Measurements from ENCODE around the gene GRPEL1. TPM values are rescaled to one million over a fixed set of nuclear protein-coding genes. Genes with fewer than 3 reads are reported as not detected.

Gene GRPEL1
- total and polyA plus RNA-seq, 2 experiments from 2014 or later: 27.4 to 112 TPM

DNA sequence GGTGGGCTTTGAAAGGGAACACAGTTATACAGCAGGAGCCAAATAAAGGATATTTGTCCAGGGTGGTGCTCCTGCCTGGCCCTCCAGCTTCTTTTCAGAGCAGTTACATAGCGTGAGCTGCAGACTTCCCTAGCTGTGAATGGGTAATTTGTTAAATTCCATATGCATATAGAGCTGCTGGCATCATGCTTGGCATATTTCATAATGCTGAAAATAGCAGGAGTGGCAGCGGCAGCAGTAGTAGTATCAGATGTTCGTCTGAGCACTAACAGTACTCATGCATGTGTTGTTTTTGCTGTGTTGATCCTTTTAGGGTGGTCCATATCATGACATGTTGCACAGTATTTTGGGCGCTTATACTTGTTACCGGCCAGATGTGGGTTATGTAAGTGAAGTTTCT, 58.3 kb downstream of the GRPEL1 start:
- no peak overlapping the region for H3K4me2 ChIP-seq
- H3K27ac ChIP-seq (ENCODE audit: low read depth): no peak overlapping the region
- H3K27ac Mint-ChIP-seq: no peak overlapping the region
- H3K27me3 Mint-ChIP-seq (ENCODE audit: insufficient read depth, low read depth, poor library complexity): peaks cover 9% of the 10 kb centered on the region
- H3K36me3 Mint-ChIP-seq (ENCODE audit: low read depth): peaks cover 70% of the 10 kb centered on the region
- no peaks in the 10 kb centered on the region for H3K9me3 Mint-ChIP-seq
- H2AFZ ChIP-seq: no peak overlapping the region
- H3K79me2 ChIP-seq (replicated peaks; ENCODE audit: insufficient read depth): peaks cover 25% of the 10 kb centered on the region
- DNase-seq (ENCODE audit: low spot score) (no peak), ATAC-seq (no peak)
- no peak for TF ChIP-seq CTCF (conservative IDR thresholded peaks at IDR 0.05; ENCODE audit: low read depth in 2 of 2)
- no peak for TF ChIP-seq EZH2phosphoT487 (IDR thresholded peaks at IDR 0.05; ENCODE audit: unreplicated experiment)
- TF ChIP-seq, protein P1, sequence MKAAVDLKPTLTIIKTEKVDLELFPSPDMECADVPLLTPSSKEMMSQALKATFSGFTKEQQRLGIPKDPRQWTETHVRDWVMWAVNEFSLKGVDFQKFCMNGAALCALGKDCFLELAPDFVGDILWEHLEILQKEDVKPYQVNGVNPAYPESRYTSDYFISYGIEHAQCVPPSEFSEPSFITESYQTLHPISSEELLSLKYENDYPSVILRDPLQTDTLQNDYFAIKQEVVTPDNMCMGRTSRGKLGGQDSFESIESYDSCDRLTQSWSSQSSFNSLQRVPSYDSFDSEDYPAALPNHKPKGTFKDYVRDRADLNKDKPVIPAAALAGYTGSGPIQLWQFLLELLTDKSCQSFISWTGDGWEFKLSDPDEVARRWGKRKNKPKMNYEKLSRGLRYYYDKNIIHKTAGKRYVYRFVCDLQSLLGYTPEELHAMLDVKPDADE (IDR thresholded peaks at IDR 0.05): no peak
- no peak for TF ChIP-seq ZNF114 (CRISPR knock-in tag; IDR thresholded peaks at IDR 0.05)
- TF ChIP-seq CREB1 (CRISPR knock-in tag; IDR thresholded peaks at IDR 0.05; ENCODE audit: low read depth): no peak
- no peak for TF ChIP-seq ZNF331 (CRISPR knock-in tag; IDR thresholded peaks at IDR 0.05; ENCODE audit: low read depth)
- no peak for TF ChIP-seq POLR2AphosphoS5 (IDR thresholded peaks at IDR 0.05; ENCODE audit: low read depth)
- no peak for TF ChIP-seq NANOG (IDR thresholded peaks at IDR 0.05; ENCODE audit: borderline replicate concordance)
- no peak for TF ChIP-seq ZNF462 (CRISPR knock-in tag; IDR thresholded peaks at IDR 0.05)
- TF ChIP-seq JUNB (IDR thresholded peaks at IDR 0.05; ENCODE audit: unreplicated experiment): no peak
- no peak for TF ChIP-seq STAT1 (IDR thresholded peaks at IDR 0.05; ENCODE audit: unreplicated experiment)
- TF ChIP-seq REST (IDR thresholded peaks at IDR 0.05; ENCODE audit: unreplicated experiment): no peak
- no peak for TF ChIP-seq EZH2 (IDR thresholded peaks at IDR 0.05; ENCODE audit: low read depth, unreplicated experiment)
- no peaks in the 10 kb centered on the region for H3K9me2 ChIP-seq (ENCODE audit: insufficient read depth)
- H3K4me3 ChIP-seq: no peak overlapping the region
- peaks cover 61% of the 10 kb centered on the region for H4K20me1 ChIP-seq (replicated peaks; ENCODE audit: insufficient read depth)
- H3K4me1 ChIP-seq (ENCODE audit: insufficient read depth): peaks cover 17% of the 10 kb centered on the region
- H3K4me3 Mint-ChIP-seq: no peak overlapping the region
- 0 out of 2 replicates have a peak, but pooled peaks cover 4% of the 10 kb centered on the region for H3F3A ChIP-seq (replicated peaks; ENCODE audit: low read depth)
- peaks cover 27% of the 10 kb centered on the region for H3K4me1 Mint-ChIP-seq
- H3K36me3 ChIP-seq (ENCODE audit: insufficient read depth): peaks cover 14% of the 10 kb centered on the region
- H3K27me3 ChIP-seq (ENCODE audit: insufficient read depth): no peaks in the 10 kb centered on the region
